Activated naive CD4-positive, alpha-beta T cell treated with Interleukin-2 at 50 U/mL for 16 hours (primary cell): ENCODE data around the gene LAYN.

Source experiments
- DNase-seq: peaks from one replicate; pipeline ENCODE4 v3.0.0-alpha.2; 2020

Gene LAYN

GRCh38 chr11:111598559-111598958, 58.0 kb downstream of the LAYN start:
- DNase-seq: no peak

GRCh38 chr11:111601636-111601978, 61.1 kb downstream of the LAYN start:
- DNase-seq: no peak

DNA sequence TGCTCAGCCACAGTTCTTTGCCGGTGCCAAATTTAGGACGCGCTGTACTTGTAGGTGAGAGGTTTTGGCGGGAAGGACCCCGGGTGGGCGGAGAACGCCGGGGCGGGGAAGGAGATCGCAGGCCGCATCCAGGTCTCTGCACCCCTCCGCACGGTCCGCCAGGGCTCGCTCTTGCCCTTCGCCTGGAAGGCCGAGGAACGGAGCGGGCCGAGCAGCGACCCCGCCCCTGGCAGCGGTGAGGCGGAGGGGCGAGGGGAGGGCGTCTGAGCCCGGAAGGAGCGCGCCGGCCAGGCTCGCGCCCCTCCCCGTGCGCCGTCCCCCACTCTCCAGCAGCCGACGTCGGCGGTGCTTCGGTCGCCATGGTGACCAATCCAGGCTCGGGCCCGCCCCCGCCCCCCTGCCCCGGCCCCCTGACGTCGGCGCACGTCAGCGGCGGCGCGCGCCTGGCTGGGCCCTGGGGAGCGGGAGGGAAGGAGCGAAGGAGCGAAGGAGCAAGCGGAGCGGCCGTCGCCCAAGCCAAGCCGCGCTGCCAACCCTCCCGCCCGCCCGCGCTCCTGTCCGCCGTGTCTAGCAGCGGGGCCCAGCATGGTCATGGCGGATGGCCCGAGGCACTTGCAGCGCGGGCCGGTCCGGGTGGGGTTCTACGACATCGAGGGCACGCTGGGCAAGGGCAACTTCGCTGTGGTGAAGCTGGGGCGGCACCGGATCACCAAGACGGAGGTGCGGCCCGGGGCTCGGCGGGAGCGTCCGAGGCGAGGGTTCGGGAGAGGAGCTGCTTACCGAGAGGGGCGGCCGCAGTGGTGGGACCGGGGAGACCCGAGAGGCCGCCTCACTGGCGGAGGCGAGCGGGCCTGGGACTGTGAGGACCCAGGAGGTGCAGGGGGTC, 61.7 kb downstream of the LAYN start, which contains the start of gene SIK2:
Gene SIK2, plus strand, starts transcription at position 471 of the 886 bp plus-strand sequence. Its CDS starts 115 bp downstream, at position 586.
- DNase-seq: peak; percentile 89

GRCh38 chr11:111602865-111603610, 62.5 kb downstream of the LAYN start:
- no peak for DNase-seq

DNA sequence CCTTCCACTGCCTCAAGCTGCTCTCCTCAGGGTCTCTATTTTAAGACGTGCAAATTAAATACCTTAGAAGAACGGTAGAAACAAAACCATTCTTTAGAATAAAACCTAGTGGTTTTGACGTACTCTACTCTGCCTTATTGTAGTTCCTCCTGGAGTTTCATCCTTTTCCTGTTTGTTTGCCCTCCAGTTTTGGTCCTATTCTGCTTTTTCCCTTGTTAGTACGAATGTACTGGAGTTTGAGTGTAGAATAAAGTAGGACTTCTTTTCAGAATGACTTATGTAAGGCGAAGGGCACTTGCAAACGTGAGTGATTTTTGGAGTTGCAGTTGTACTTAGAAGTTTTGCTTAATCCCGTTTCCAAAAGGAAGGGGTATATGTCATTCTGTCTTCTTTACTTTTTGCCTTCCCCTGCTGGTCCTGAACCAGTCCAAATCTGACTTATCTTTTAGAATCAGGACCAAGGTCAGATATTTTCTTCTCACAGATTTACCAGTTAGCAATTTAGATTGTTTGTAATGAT, 63.2 kb downstream of the LAYN start:
- no peak for DNase-seq

GRCh38 chr11:111604392-111605009, 64.0 kb downstream of the LAYN start:
- no peak for DNase-seq

GRCh38 chr11:111605681-111606080, 65.2 kb downstream of the LAYN start:
- no peak for DNase-seq

DNA sequence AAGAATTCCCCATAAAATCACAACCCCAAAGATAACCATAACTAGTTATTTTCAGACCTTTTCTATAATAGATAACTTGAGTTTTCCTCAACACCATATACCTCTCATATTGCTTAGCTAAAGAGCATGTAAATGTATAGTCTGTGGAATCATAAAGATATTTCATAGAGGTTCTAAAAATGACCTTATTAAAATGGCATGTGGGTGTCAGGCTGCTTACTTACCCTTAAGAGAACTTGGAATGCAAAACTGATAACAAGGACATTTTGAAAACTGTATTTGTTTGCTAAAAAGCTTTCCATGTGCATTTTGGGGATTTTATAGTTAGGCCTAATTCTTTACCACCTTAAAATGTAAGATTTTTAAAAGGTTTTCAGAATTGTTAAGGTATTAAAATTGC, 66.5 kb downstream of the LAYN start:
- DNase-seq: no peak

- DNase-seq: no peak
Measured at GRCh38 chr11:111607751-111608150, 67.2 kb downstream of the LAYN start.
